HG02852 (cell line): ENCODE data around the gene GDF7.

Experiments
- ATAC-seq: cut with Tn5 transposase; IDR thresholded peaks from one replicate; pipeline ENCODE4 v1.9.1; 2021; ENCODE audit warnings: mild to moderate bottlenecking, moderate library complexity; ENCODE audit not compliant: unreplicated experiment

The GDF7 gene

DNA sequence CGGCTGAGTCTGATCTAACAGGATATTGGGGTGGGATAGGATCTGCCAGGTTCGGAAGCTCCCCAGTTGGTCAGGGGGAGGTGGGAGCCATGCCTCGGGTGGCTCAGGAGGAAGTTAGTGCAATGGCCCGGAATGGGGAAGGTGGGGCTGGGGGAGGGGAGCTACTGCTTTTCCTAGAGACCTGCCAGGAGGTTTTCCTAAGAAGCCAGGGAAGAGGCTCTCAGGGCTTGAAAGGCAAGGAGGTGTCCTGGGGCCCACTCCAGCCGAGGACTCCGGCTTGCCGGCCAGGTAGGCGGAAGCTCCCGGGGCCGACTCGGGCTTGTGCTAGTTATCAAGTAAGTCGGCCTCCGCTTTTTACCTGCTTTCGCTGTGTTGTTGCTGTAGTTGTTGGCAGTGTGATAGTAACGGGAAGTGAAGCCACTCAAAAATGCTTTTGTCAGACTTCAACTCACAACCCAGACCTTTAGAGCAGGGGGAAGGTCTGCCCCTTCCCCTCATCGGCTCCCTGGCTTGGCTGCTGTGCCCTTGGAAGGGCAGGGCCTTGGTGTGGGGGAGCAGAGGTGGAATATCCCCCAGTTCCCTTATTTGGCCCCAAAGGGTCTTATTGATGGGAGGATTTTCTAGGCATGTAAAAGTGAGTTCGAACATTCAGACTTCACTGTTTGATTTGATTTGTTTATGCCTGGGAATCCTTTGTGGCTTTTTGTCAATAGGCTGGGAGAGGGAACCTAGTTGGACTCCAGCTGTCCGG lies 5.4 kb downstream of the GDF7 start:
- no peak for ATAC-seq

DNA sequence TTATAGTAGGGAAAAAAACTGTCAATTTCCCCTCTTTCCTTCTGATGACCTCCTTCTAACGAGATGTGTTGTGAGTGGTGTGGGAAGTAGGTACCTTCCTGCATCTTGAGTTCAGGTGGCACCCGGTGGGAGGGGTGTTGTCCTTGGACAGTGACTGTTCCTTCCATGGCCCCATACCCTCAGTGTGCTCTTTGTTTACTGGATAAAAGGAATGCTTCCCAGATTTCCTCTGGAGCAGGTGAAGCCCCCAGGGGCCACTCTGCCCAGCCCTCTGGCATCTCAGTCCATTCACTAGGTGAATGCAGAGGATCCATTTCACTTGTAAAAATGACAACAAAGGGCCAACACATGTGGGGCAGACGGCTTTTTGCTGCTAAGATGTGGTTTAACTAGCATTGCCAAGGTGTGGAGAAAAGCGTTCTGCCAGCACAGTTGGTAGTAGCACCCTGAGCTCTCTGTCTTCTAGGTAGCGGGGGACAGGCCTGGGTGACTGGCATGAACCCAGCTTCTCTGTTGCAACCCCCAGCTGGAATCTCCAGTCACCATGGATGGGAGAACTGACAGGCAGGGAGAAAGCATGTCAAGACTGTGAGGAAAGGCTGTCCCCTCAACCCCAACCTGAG lies 6.9 kb downstream of the GDF7 start:
- ATAC-seq: no peak

- no peak for ATAC-seq
Observed at GRCh38 chr2:20674309-20674965, 7.5 kb downstream of the GDF7 start.

DNA sequence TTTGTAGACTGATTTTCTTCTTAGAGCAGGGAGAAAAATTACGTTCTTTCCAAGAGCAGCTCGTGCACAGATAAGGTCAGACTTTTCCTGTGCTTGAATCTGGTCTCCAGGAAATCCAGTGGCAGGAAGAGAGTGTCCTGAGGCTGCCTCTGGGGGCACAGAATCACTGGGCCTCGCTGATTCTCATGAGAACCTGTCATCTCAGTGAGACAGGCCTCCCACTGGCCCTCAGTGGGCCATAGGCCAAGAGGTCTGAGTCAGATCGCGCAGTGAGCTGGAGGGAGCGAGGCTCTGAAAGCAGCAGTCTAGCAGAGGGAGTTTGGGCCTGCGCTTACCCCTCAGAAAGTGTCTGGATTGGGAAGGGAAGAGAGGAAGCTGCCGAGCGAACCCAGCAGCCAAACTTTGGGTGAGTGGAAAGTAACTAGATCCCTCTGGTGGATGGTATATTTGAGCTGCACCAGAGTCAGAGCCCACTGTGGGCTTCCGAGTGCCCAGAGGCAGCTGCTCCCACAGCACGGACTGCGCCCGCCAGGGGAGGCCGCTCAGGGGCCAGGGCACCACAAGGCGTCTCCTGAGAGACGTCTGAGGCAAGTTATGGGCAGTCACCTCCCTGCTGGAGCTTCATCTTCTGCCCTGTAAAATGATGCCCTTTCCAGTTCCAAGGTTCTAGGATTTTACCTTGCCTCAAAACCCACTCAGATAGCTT lies 8.2 kb downstream of the GDF7 start:
- no peak for ATAC-seq

DNA sequence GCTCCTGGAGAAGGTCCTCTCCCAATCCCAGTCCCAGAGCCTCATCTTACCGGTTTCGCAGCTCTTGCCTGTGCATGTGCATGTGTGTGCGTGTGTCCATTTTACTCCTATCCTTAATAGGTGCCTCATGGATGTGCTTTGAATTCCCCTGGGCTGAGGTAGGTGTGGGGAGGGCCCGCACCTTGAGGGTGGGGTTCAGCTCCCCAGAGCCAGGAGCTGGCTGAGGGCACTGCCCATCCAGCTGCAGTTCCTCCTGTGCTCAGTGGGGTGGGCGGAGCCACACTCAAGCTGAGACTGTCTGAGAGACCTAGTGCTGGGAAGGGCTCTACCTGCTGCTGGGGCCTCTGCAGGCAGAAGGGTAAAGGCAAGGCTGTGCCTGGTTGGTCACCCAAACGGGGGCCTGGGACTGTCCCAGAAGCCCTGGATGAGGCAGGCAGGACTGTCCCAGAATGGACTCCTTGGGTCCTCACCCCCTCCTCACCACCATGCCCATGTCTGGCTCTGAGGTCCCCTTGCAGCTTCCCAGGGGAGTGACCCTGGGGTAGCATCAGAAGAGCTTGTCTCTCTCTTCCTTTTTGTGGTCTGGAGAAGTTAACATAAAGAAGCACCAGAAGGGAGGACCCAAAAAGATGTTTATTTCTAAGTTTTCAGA lies 8.9 kb downstream of the GDF7 start:
- ATAC-seq: peak; percentile 51

GRCh38 chr2:20676353-20677215 lies 9.6 kb downstream of the GDF7 start:
- ATAC-seq: peak; percentile 67

DNA sequence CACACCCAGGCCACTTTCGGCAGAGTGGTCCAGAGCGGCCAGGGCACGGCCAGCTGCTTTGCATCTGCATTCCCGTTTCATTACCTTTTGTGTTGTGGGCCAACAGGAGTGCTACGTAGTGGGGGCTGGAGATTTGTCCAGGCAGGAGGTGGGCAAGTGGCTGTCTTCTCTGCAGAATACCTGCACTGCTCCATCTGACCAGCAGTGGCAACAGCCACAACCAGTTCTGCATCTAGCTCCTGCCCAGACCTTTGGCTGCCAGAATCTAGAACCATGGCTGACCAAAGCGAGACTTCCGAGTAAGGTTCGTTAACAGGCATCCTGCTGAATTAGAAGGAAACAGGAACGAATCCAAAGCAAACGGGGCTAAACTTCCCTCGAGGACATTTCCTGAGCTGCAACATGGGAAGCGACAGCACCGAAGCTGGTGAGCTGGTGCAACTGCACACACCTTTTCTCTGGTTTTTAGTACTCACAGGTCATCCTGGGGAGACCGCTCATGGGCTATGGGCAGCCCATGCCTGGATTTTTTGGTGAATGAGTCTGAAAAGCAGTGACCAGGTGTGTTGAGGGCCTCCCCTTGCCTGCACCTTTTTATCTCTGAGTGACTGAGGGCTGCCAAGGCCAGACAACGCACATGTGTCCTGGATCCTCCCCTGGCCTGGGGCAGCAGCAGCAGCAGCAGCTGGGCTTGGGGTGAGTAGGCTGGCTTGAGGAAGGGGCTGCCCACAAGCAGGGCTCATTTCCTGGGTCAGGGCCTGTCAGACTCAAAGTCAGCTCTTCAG lies 10.5 kb downstream of the GDF7 start:
- ATAC-seq: peak; percentile 38

- no peak for ATAC-seq
Observed at GRCh38 chr2:20678086-20678395, 11.1 kb downstream of the GDF7 start.

DNA sequence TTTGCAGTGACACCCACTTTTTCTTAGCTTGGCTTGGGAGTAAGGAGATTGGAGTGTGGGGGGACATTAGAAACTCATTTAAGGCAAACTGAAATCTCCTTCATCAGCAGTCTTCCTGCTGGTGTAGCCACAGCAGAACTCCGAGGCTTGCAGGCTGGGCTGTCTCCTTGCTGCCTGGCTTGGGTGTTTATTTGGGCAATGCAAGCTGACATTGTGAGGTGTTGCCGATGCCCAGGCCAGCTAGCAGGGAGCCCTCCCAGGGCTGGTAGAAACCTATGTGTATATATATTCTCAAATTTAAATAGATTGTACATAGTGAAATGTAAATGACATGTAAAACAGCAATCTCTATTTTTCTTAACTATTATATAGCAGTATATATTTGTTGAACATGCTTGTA lies 11.8 kb downstream of the GDF7 start:
- ATAC-seq: no peak

GRCh38 chr2:20680744-20681375 lies 13.9 kb downstream of the GDF7 start:
- no peak for ATAC-seq

- no peak for ATAC-seq
Observed at GRCh38 chr2:20682167-20682920, 15.4 kb downstream of the GDF7 start.

GRCh38 chr2:20684581-20685063 lies 17.7 kb downstream of the GDF7 start:
- ATAC-seq: no peak

DNA sequence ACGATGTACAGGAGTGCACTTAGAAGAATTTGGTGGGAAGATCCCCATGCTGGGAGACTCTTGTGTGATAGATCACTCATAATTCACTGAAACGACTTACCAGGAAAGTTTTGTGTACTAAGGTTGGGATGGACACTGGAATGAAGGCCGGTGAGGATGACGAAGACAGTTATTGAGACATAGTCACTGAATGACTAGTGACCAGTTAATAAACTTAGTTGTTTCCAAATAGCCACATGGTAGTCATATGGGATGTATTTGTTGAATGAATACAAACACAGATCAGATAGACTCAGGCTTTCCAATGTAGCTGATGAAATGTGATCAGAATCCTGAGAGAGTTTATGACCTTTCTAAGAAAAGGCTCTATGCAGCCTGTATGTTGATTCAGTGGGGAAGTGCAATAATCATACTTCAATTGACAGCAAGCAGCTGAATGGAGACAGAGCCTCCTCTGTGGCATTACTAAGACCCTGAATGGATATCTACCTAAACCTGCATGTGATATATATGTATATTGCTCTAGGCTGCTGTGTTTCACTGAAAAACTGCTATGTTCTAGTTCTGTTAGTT lies 20.4 kb downstream of the GDF7 start:
- ATAC-seq: no peak

DNA sequence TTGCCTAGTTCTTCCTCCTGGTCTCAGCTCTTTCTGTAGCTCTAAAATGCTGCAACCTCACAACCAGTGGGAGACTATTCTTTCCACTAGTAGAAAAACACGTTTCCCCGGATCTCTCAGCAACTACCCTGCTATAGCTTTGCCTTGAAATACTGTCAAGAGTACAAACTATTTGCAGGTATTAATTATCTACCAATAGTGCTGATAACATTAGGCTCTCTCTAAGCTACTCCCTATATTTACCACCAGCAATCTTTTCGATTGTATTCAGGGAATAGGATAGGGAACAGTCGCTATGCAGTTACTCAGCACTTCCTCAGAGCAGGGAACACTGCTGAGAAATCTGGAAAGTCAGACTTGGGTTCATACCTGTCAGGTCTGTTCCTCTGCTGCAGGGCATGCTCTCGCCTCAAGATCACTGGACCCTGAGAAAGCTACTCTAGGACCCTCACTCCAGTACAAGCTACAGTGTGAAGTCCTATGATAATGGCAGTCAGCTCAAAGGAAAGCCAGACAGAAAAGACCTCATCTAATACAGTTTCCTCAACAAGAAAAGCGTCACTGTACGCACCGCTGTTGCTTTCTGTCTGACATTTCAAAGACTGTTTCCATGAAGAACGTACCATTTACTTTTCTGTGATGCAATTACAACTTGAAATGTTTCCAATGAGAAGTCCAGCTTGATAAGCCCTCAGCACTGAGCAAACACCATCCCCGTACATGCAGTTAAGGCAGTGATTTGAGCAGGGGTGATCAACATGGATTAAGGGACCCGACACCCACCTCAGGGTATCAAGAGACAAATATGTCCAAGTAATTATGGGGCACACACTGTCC lies 22.7 kb downstream of the GDF7 start:
- no peak for ATAC-seq

DNA sequence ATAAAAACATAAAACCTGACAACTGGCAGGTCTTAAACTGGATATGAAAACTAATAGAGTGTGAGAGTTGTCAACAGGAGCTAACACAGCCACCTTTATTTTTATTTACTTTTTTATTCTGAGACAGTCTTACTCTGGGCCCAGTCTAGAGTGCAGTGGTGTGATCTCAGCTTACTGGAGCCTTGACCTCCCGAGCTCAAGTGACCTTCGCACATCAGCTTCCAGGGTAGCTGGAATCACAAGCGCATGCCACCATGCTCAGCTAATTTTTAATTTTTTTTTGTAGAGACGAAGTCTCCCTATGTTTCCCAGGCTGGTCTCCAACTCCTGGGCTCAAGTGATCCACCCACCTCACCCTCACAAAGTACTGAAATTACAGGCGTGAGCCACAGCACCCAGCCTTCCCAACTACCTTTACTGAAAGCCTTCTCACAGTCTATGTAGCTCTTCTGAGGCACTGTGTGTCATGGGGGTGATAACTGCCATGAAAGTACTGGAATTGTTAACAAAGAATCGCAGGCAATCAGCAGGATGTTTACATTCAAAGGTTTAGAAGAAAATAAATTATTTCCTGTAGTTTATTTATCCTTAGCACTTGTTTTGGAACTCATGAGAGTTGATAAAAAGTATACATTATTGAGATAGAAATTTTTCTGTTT lies 24.3 kb downstream of the GDF7 start:
- ATAC-seq: no peak

DNA sequence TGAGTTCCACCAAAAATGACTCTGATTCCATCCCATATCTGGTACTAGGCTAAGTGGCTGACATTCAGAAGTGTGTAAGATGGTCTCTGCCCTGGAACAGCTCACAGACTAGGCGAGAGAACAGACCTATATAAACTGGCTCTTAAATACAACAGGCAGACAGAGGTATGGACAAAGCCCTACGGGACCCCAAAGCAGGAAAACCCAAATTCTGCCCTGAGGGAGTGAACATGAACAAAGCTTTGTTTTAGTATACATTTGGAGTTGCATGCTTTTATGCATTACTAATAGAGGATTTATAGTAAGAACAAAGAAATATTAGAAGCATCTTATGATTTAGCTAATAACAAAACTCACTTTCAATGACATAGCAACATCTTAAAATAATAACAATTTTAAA lies 25.1 kb downstream of the GDF7 start:
- no peak for ATAC-seq
